Measurements from ENCODE around the gene RERE. TPM values are rescaled to one million over a fixed set of nuclear protein-coding genes. Genes with fewer than 3 reads are reported as not detected.

Gene RERE
- polyA plus RNA-seq, 6 donors from 2014 or later, result 10.7 to 50.1 (median 22.3) TPM

- Mint-ChIP-seq H3K27me3 (peaks cover 0 to 6% (median 5%) of the 10 kb centered on the region in 3 donors), H3K4me1 (peaks cover 7 to 10% (median 10%) of the 10 kb centered on the region in 3 donors), H3K4me3 (no peak overlapping the region), H3K9me3 (peaks cover 0 to 2% (median 0%) of the 10 kb centered on the region in 7 donors), H3K36me3 (no peaks in the 10 kb centered on the region), H3K27ac (no peak overlapping the region)
- ATAC-seq (ENCODE audit: low read depth in 2 of 2) (no peak), DNase-seq (no peak)
Observed at GRCh38 chr1:8349961-8350360, 467.5 kb downstream of the RERE start.

- Mint-ChIP-seq H3K4me3 (peak overlapping the region in 2 of 8 donors; percentile 9 to 22), H3K9me3 (peaks cover 0 to 2% (median 0%) of the 10 kb centered on the region in 7 donors), H3K27ac (peak overlapping the region in 2 of 6 donors; percentile 53 to 87), H3K27me3 (peaks cover 2 to 6% (median 5%) of the 10 kb centered on the region in 3 donors), H3K4me1 (peaks cover 7 to 10% (median 10%) of the 10 kb centered on the region in 3 donors), H3K36me3 (no peaks in the 10 kb centered on the region)
- DNase-seq (no peak), ATAC-seq (ENCODE audit: low read depth in 2 of 2) (no peak)
Observed at GRCh38 chr1:8349473-8349865, 468.0 kb downstream of the RERE start.

GRCh38 chr1:8348777-8349472 is 468.5 kb downstream of the RERE start:
- H3K27me3 Mint-ChIP-seq, result peaks cover 4 to 6% (median 5%) of the 10 kb centered on the region in 3 donors
- ATAC-seq (ENCODE audit: low read depth in 2 of 2) (peak; percentile 73 to 78), DNase-seq (peak; percentile 56)
- peaks cover 0 to 2% (median 0%) of the 10 kb centered on the region in 7 donors for H3K9me3 Mint-ChIP-seq
- H3K36me3 Mint-ChIP-seq, result no peaks in the 10 kb centered on the region
- peak overlapping the region in 3 of 6 donors; percentile 8 to 78 (median 73) for H3K27ac Mint-ChIP-seq
- peaks cover 7 to 10% (median 10%) of the 10 kb centered on the region in 3 donors for H3K4me1 Mint-ChIP-seq
- no peak overlapping the region for H3K4me3 Mint-ChIP-seq

GRCh38 chr1:8348047-8348776 is 469.2 kb downstream of the RERE start:
- ATAC-seq (ENCODE audit: low read depth in 2 of 2) (no peak), DNase-seq (no peak)
- peaks cover 4 to 6% (median 5%) of the 10 kb centered on the region in 3 donors for H3K27me3 Mint-ChIP-seq
- no peak overlapping the region for H3K4me3 Mint-ChIP-seq
- peaks cover 0 to 2% (median 0%) of the 10 kb centered on the region in 7 donors for H3K9me3 Mint-ChIP-seq
- no peaks in the 10 kb centered on the region for H3K36me3 Mint-ChIP-seq
- peak overlapping the region in 2 of 6 donors; percentile 38 to 78 for H3K27ac Mint-ChIP-seq
- H3K4me1 Mint-ChIP-seq, result peaks cover 7 to 10% (median 10%) of the 10 kb centered on the region in 3 donors

- Mint-ChIP-seq H3K4me1 (peaks cover 7 to 10% (median 10%) of the 10 kb centered on the region in 3 donors), H3K9me3 (peaks cover 0 to 2% (median 0%) of the 10 kb centered on the region in 7 donors), H3K27ac (peak overlapping the region in 1 of 6 donors; percentile 38), H3K36me3 (no peaks in the 10 kb centered on the region), H3K27me3 (peaks cover 4 to 6% (median 5%) of the 10 kb centered on the region in 3 donors), H3K4me3 (no peak overlapping the region)
- DNase-seq (no peak), ATAC-seq (ENCODE audit: low read depth in 2 of 2) (no peak)
Observed at GRCh38 chr1:8347635-8348034, 469.8 kb downstream of the RERE start.

- Mint-ChIP-seq H3K36me3 (no peaks in the 10 kb centered on the region), H3K9me3 (peaks cover 0 to 2% (median 0%) of the 10 kb centered on the region in 7 donors), H3K27me3 (peaks cover 4 to 6% (median 5%) of the 10 kb centered on the region in 3 donors), H3K27ac (peak overlapping the region in 4 of 6 donors; percentile 11 to 95 (median 46)), H3K4me3 (peak overlapping the region in 1 of 8 donors; percentile 2), H3K4me1 (peaks cover 7 to 10% (median 10%) of the 10 kb centered on the region in 3 donors)
- DNase-seq (no peak), ATAC-seq (ENCODE audit: low read depth in 2 of 2) (no peak)
Observed at GRCh38 chr1:8345621-8346415, 471.6 kb downstream of the RERE start.

- Mint-ChIP-seq H3K4me1 (peaks cover 7 to 10% (median 10%) of the 10 kb centered on the region in 3 donors), H3K27me3 (peaks cover 4 to 6% (median 5%) of the 10 kb centered on the region in 3 donors), H3K27ac (no peak overlapping the region), H3K36me3 (no peaks in the 10 kb centered on the region), H3K9me3 (peaks cover 0 to 2% (median 0%) of the 10 kb centered on the region in 7 donors), H3K4me3 (no peak overlapping the region)
- DNase-seq (no peak), ATAC-seq (ENCODE audit: low read depth in 2 of 2) (no peak)
Observed at GRCh38 chr1:8344893-8345507, 472.4 kb downstream of the RERE start.

- no peaks in the 10 kb centered on the region for H3K9me3 Mint-ChIP-seq
- H3K27me3 Mint-ChIP-seq, result peaks cover 4 to 10% (median 6%) of the 10 kb centered on the region in 3 donors
- no peak overlapping the region for H3K4me3 Mint-ChIP-seq
- H3K27ac Mint-ChIP-seq, result no peak overlapping the region
- DNase-seq (no peak), ATAC-seq (ENCODE audit: low read depth in 2 of 2) (no peak)
- H3K4me1 Mint-ChIP-seq, result peaks cover 0 to 5% (median 0%) of the 10 kb centered on the region in 3 donors
- H3K36me3 Mint-ChIP-seq, result no peaks in the 10 kb centered on the region
Observed at GRCh38 chr1:8343464-8344001, 473.9 kb downstream of the RERE start.

GRCh38 chr1:8343044-8343443 is 474.4 kb downstream of the RERE start:
- peaks cover 4 to 10% (median 6%) of the 10 kb centered on the region in 3 donors for H3K27me3 Mint-ChIP-seq
- H3K4me3 Mint-ChIP-seq, result no peak overlapping the region
- ATAC-seq (ENCODE audit: low read depth in 2 of 2) (no peak), DNase-seq (no peak)
- H3K27ac Mint-ChIP-seq, result no peak overlapping the region
- H3K9me3 Mint-ChIP-seq, result no peaks in the 10 kb centered on the region
- peaks cover 0 to 5% (median 0%) of the 10 kb centered on the region in 3 donors for H3K4me1 Mint-ChIP-seq
- H3K36me3 Mint-ChIP-seq, result no peaks in the 10 kb centered on the region

- H3K27ac Mint-ChIP-seq, result no peak overlapping the region
- H3K4me3 Mint-ChIP-seq, result no peak overlapping the region
- peaks cover 4 to 10% (median 6%) of the 10 kb centered on the region in 3 donors for H3K27me3 Mint-ChIP-seq
- H3K36me3 Mint-ChIP-seq, result no peaks in the 10 kb centered on the region
- peaks cover 0 to 4% (median under 1%) of the 10 kb centered on the region in 7 donors for H3K9me3 Mint-ChIP-seq
- ATAC-seq (ENCODE audit: low read depth in 2 of 2) (no peak), DNase-seq (no peak)
- peaks cover 0 to 5% (median 0%) of the 10 kb centered on the region in 3 donors for H3K4me1 Mint-ChIP-seq
Observed at GRCh38 chr1:8342325-8342724, 475.1 kb downstream of the RERE start.

- no peaks in the 10 kb centered on the region for H3K4me1 Mint-ChIP-seq
- H3K27me3 Mint-ChIP-seq, result peaks cover 0 to 5% (median 4%) of the 10 kb centered on the region in 3 donors
- H3K9me3 Mint-ChIP-seq, result peaks cover 2 to 11% (median 5%) of the 10 kb centered on the region in 7 donors
- H3K4me3 Mint-ChIP-seq, result no peak overlapping the region
- DNase-seq (no peak), ATAC-seq (ENCODE audit: low read depth in 2 of 2) (no peak)
- H3K27ac Mint-ChIP-seq, result peak overlapping the region in 1 of 6 donors; percentile 14
- no peaks in the 10 kb centered on the region for H3K36me3 Mint-ChIP-seq
Observed at GRCh38 chr1:8340448-8340847, 477.0 kb downstream of the RERE start.

GRCh38 chr1:8339203-8339600 is 478.2 kb downstream of the RERE start:
- H3K27ac Mint-ChIP-seq, result no peak overlapping the region

More at GRCh38 chr1:8339203-8339600, 478.2 kb downstream of the RERE start:
- DNase-seq, result no peak
- Mint-ChIP-seq H3K36me3 (no peaks in the 10 kb centered on the region), H3K27me3 (peaks cover 0 to 5% (median 0%) of the 10 kb centered on the region in 3 donors), H3K4me1 (no peaks in the 10 kb centered on the region), H3K9me3 (peaks cover 2 to 11% (median 5%) of the 10 kb centered on the region in 7 donors), H3K4me3 (no peak overlapping the region)
- no peak for ATAC-seq (ENCODE audit: low read depth in 2 of 2)

Data from naive B cell (primary cell).